Prostate gland (tissue), 2 donors: ENCODE measurements around the gene ACTR1B.

ENCODE experiments used
- CTCF ChIP-seq, 4 experiments: fragments of 200-600 bp in 2 of 4; fragments of 450-650 bp in 2 of 4; sonication (generic) in 2 of 4; IDR thresholded peaks; 1 replicate in 3 of 4; 2 replicates in 1 of 4; pipeline ENCODE4 v1.5.1; 2016 to 2019; ENCODE audit warnings: antibody characterized with exemption in 4 of 4, mild to moderate bottlenecking in 2 of 4, moderate library complexity in 2 of 4
- POLR2A ChIP-seq: fragments of 450-650 bp; IDR thresholded peaks from one replicate; pipeline ENCODE4 v1.6.1; 2016; ENCODE audit warnings: antibody characterized with exemption, mild to moderate bottlenecking

DNA sequence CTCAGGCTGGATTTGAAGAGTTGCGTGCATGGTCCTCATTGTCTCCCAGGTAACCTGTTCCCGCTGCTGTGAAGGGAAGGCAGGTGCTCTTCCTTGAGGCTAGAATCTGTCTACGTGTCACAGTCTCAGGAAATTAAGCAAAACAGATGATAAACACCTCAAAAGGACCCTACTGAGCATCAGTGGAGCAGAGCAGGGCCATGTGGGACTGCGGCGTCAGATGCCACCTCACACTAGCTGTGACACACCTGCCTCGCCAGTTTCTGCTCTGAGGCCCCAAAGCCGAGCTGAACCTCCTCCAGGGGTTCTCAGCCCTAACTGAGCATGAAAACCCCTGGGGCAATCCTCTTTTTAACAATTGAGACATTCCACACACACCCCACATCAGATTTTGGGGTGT lies 7.7 kb upstream of the ACTR1B start:
- TF ChIP-seq POLR2A (no peak), CTCF (IDR thresholded peaks at IDR 0.05) (no peak)
